ENCODE measurements around the gene ADAM22.

GRCh38 chr7:88141479-88141878, 207.4 kb downstream of the ADAM22 start:
- TF ChIP-seq CTCF (conservative IDR thresholded peaks at IDR 0.05) (no peak), EZH2 (IDR thresholded peaks at IDR 0.05; ENCODE audit: low read depth) (no peak)
